Chondrocyte (in vitro differentiated cells): Measurements from ENCODE around the gene WDR86. TPM values are rescaled to one million over a fixed set of nuclear protein-coding genes. Genes with fewer than 3 reads are reported as not detected.

ENCODE experiments used
- DNase-seq: peaks from one replicate; pipeline ENCODE4 v3.0.0; 2021; ENCODE audit warnings: mixed read lengths, low spot score
- H3K27ac Mint-ChIP-seq: one replicate; pipeline ENCODE4 v1.8.0; 2021; ENCODE audit warnings: mild to moderate bottlenecking, moderate library complexity, mixed read lengths; ENCODE audit not compliant: unreplicated experiment
- H3K27me3 Mint-ChIP-seq: 2 replicates; pipeline ENCODE4 v1.8.0; 2021; ENCODE audit warnings: low read depth, mixed read lengths
- H3K36me3 Mint-ChIP-seq: 2 replicates; pipeline ENCODE4 v1.8.0; 2021; ENCODE audit warnings: low read depth, mixed read lengths
- H3K4me1 Mint-ChIP-seq: 2 replicates; pipeline ENCODE4 v1.8.0; 2021; ENCODE audit warnings: low read depth, mild to moderate bottlenecking, mixed read lengths
- H3K4me3 Mint-ChIP-seq: one replicate; pipeline ENCODE4 v1.8.0; 2021; ENCODE audit warnings: mild to moderate bottlenecking, moderate library complexity, mixed read lengths; ENCODE audit not compliant: unreplicated experiment
- H3K9me3 Mint-ChIP-seq: 2 replicates; pipeline ENCODE4 v1.8.0; 2021; ENCODE audit warnings: low read depth, mixed read lengths
- CTCF ChIP-seq: fragments of 200-600 bp; sonication (generic); IDR thresholded peaks from 2 replicates; pipeline ENCODE4 v1.5.0; 2021; ENCODE audit warnings: antibody characterized with exemption, mild to moderate bottlenecking, moderate library complexity
- microRNA-seq: library from miRNA; unstranded; fragments of <30 nt; microRNA quantifications from one replicate; pipeline ENCODE4 v1.2.0, GENCODE V29; 2020; ENCODE audit warnings: borderline number of aligned reads
- total RNA-seq: library from RNA; stranded (reverse); gene quantifications from 3 replicates; pipeline ENCODE4 v1.2.1, GENCODE V29; 2021

Gene WDR86
- total RNA-seq, 1 donor from 2014 or later = not detected

- peaks cover 16% of the 10 kb centered on the region for H3K4me1 Mint-ChIP-seq
- DNase-seq = no peak
- H3K27me3 Mint-ChIP-seq = peaks cover 4% of the 10 kb centered on the region
- TF ChIP-seq CTCF = no peak
- H3K27ac Mint-ChIP-seq = no peak overlapping the region
- H3K36me3 Mint-ChIP-seq = peaks cover 1% of the 10 kb centered on the region
- no peaks in the 10 kb centered on the region for H3K9me3 Mint-ChIP-seq
- H3K4me3 Mint-ChIP-seq = no peak overlapping the region
These were observed 71.0 kb downstream of the WDR86 start for GRCh38 chr7:151338809-151339208.

GRCh38 chr7:151337346-151337745, 72.5 kb downstream of the WDR86 start:
- no peak for TF ChIP-seq CTCF
- H3K36me3 Mint-ChIP-seq = no peaks in the 10 kb centered on the region
- H3K27ac Mint-ChIP-seq = no peak overlapping the region
- peaks cover 2% of the 10 kb centered on the region for H3K4me1 Mint-ChIP-seq
- H3K9me3 Mint-ChIP-seq = no peaks in the 10 kb centered on the region
- peaks cover 6% of the 10 kb centered on the region for H3K27me3 Mint-ChIP-seq
- H3K4me3 Mint-ChIP-seq = no peak overlapping the region
- DNase-seq = no peak

GRCh38 chr7:151336027-151336708, 73.7 kb downstream of the WDR86 start:
- TF ChIP-seq CTCF = no peak
- DNase-seq = no peak
- Mint-ChIP-seq H3K27me3 (peaks cover 6% of the 10 kb centered on the region), H3K9me3 (no peaks in the 10 kb centered on the region), H3K4me3 (no peak overlapping the region), H3K4me1 (no peaks in the 10 kb centered on the region), H3K27ac (no peak overlapping the region), H3K36me3 (no peaks in the 10 kb centered on the region)

- DNase-seq = no peak
- H3K36me3 Mint-ChIP-seq = no peaks in the 10 kb centered on the region
- H3K4me1 Mint-ChIP-seq = no peaks in the 10 kb centered on the region
- H3K27ac Mint-ChIP-seq = no peak overlapping the region
- no peak overlapping the region for H3K4me3 Mint-ChIP-seq
- peaks cover 6% of the 10 kb centered on the region for H3K27me3 Mint-ChIP-seq
- H3K9me3 Mint-ChIP-seq = no peaks in the 10 kb centered on the region
- TF ChIP-seq CTCF = no peak
These were observed 75.2 kb downstream of the WDR86 start for GRCh38 chr7:151334628-151335027.

Small RNA genes within 50 kb of the gene (microRNA-seq; reads per million reads assigned to microRNA genes)
- not detected for gene MIR3907

Other genes with a start within 250 kb of the WDR86 start
- gene GBX1, start 242.3 kb downstream of the WDR86 start, total RNA-seq = not detected in 3 replicates
- gene ASB10, start 222.8 kb downstream of the WDR86 start, total RNA-seq = not detected in 3 replicates
- gene H2BK1, start 199.6 kb downstream of the WDR86 start, total RNA-seq = not detected in 3 replicates
- 35.8 to 42.2 TPM (median 37.7 TPM) in 3 replicates for gene ABCF2, start 182.8 kb downstream of the WDR86 start, total RNA-seq
- gene CHPF2, start 177.6 kb downstream of the WDR86 start, total RNA-seq = 98.3 to 135 TPM (median 101 TPM) in 3 replicates
- gene SMARCD3, start 161.3 kb downstream of the WDR86 start, total RNA-seq = 105 to 125 TPM (median 120 TPM) in 3 replicates
- 47.3 to 61.7 TPM (median 50.3 TPM) in 3 replicates for gene NUB1, start 68.2 kb downstream of the WDR86 start, total RNA-seq
- gene CRYGN, start 30.1 kb upstream of the WDR86 start, total RNA-seq = not detected in 3 replicates
- gene RHEB, start 109.9 kb upstream of the WDR86 start, total RNA-seq = 111 to 126 TPM (median 123 TPM) in 3 replicates